Measurements from ENCODE around the gene TPSG1.
"Not testable (repeated sequence)": the region's sequence is repeated elsewhere in the genome, so short reads cannot be mapped to it uniquely, and the experiment has no call there.

The TPSG1 gene

GRCh38 chr16:1260101-1260680 is 35.1 kb upstream of the TPSG1 start:
- H3K4me3 ChIP-seq (ENCODE audit: low read depth, low read length) = no peak overlapping the region
- no peak for TF ChIP-seq CTCF (IDR thresholded peaks at IDR 0.05; ENCODE audit: low read depth, low read length)

GRCh38 chr16:1259760-1260068 is 34.6 kb upstream of the TPSG1 start:
- no peak for TF ChIP-seq CTCF (IDR thresholded peaks at IDR 0.05; ENCODE audit: low read depth, low read length)
- no peak overlapping the region for H3K4me3 ChIP-seq (ENCODE audit: low read depth, low read length)

GRCh38 chr16:1258906-1259759 is 34.1 kb upstream of the TPSG1 start:
- no peak overlapping the region for H3K4me3 ChIP-seq (ENCODE audit: low read depth, low read length)
- TF ChIP-seq CTCF (IDR thresholded peaks at IDR 0.05; ENCODE audit: low read depth, low read length) = no peak

DNA sequence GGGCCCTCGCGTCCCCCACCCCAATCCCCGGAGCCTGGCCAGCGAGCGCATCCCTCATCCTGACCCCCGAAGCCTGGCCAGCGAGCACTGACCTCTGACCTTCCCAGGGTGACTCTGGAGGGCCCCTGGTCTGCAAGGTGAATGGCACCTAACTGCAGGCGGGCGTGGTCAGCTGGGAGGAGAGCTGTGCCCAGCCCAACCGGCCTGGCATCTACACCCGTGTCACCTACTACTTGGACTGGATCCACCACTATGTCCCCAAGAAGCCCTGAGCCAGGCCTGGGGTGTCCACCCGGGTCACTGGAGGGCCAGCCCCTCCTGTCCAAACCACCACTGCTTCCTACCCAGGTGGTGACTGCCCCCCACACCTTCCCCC is 33.1 kb upstream of the TPSG1 start:
- no peak for TF ChIP-seq CTCF (IDR thresholded peaks at IDR 0.05; ENCODE audit: low read depth, low read length)
- H3K4me3 ChIP-seq (ENCODE audit: low read depth, low read length) = no peak overlapping the region

DNA sequence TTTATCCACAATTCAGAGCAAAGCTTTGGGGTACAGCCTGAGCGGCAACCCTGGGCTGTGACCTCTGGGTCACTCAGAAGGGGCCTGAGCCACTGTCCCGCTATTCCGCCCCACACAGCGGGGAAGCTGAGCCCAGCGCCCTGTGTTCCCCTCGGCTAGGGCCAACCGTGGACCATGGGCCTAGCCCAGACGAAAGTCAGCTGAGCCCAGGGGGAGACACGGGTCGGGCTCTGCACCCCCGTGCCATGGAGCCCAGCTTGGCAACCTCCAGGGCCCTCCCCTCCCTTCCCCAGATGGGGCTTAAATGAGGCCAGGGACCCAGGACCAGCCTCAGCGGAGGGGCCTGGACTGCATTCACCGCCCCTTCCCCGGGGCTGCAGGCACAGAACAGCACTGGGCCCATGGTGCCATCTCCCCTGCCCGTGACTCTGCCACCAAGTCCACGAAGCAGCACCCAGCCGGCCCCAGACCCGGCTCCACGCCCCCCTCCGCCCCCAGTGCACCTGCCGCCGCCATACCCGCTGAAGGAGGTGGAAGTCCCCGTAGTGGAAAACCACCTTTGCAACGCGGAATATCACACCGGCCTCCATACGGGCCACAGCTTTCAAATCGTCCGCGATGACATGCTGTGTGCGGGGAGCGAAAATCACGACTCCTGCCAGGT is 32.6 kb upstream of the TPSG1 start:
- no peak for TF ChIP-seq CTCF (IDR thresholded peaks at IDR 0.05; ENCODE audit: low read depth, low read length)
- H3K4me3 ChIP-seq (ENCODE audit: low read depth, low read length) = no peak overlapping the region

DNA sequence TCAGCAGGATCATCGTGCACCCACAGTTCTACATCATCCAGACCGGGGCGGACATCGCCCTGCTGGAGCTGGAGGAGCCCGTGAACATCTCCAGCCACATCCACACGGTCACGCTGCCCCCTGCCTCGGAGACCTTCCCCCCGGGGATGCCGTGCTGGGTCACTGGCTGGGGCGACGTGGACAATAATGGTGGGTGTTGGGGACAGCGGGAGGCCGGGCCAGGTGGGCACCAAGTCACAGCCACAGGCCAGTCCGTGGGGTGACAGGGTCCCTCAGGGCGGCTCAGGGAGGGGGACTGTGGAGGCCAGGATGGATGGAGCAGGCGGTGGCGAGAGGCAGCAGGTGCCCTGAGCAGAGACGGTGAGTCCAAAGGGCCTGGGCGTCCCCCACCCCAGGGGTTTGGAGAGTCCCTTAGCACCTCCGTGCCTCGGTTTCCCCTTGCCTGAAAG is 31.8 kb upstream of the TPSG1 start:
- H3K4me3 ChIP-seq (ENCODE audit: low read depth, low read length) = no peak overlapping the region
- no peak for TF ChIP-seq CTCF (IDR thresholded peaks at IDR 0.05; ENCODE audit: low read depth, low read length)

DNA sequence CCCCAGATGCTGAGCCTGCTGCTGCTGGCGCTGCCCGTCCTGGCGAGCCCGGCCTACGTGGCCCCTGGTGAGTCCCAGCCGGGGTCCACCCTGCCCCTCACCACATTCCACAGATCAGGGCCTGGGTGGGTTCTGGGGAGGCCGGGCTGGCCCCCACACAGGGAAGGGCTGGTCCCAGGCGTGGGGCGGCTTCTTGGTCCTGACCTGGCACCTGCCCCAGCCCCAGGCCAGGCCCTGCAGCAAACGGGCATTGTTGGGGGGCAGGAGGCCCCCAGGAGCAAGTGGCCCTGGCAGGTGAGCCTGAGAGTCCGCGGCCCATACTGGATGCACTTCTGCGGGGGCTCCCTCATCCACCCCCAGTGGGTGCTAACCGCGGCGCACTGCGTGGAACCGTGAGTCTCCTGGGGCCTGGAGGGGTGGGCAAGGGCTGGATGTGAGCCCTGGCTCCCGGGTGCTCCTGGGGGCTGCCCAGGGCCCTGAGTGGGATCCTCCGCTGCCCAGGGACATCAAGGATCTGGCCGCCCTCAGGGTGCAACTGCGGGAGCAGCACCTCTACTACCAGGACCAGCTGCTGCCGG is 31.3 kb upstream of the TPSG1 start:
- H3K4me3 ChIP-seq (ENCODE audit: low read depth, low read length) = not testable (repeated sequence)

DNA sequence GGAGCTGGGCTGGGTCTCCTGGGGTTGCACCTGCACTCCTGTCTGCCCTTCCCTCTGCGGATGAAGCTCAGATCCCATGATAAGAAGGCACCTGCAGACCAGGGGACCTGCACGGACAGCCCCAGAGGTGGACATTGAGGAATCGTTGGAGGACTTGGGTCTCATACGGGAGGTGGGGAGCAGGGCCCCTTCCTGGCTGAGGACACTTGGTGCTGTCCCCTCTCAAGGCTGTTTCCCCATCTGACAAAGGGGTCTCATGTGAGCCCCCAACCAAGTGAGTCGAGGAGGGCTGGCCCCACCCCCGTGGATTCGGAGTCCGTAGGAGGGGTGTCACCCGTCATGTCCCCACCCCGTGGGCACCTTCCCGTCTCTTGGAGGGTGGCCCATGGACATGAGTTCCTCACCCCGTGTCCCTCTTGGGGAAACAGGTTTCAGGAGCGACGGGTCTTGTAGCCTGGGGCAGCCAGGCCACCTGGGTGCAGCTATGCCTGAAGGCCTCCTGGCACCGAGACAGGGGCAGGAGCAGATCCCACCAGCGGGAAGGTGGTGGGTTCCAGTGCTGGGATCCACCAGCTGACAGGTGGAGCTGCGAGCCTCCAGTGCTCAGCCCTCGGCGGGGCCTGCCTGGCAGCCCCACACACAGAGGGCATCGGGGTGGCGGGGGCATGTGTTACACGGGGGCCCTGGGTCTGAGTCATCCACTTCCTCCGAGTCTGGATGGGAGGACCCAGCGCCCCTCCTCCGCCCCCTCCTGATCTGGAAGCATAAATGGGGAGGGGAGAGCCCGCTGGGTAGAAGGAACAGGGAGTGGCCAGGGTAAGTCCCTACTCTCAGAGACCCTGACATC is 30.4 kb upstream of the TPSG1 start, which contains the start of gene TPSD1:
Gene TPSD1 (plus strand): TSS at position 794 of the 847 bp plus-strand sequence. CDS start 212 bp downstream, outside the sequence.
- not testable (repeated sequence) for H3K4me3 ChIP-seq (ENCODE audit: low read depth, low read length)

DNA sequence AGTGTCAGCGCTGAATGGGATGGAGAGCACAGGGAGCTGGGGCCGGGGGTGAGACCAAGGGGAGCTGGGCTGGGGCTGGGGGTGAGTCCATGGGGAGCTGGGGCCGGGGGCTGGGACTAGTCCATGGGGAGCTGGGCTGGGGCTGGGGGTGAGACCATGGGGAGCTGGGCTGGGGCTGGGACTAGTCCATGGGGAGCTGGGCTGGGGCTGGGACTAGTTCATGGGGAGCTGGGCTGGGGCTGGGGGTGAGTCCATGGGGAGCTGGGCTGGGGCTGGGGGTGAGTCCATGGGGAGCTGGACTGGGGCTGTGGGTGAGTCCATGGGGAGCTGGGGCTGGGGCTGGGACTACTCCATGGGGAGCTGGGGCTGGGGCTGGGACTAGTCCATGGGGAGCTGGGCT is 29.8 kb upstream of the TPSG1 start:
- H3K4me3 ChIP-seq (ENCODE audit: low read depth, low read length) = not testable (repeated sequence)

DNA sequence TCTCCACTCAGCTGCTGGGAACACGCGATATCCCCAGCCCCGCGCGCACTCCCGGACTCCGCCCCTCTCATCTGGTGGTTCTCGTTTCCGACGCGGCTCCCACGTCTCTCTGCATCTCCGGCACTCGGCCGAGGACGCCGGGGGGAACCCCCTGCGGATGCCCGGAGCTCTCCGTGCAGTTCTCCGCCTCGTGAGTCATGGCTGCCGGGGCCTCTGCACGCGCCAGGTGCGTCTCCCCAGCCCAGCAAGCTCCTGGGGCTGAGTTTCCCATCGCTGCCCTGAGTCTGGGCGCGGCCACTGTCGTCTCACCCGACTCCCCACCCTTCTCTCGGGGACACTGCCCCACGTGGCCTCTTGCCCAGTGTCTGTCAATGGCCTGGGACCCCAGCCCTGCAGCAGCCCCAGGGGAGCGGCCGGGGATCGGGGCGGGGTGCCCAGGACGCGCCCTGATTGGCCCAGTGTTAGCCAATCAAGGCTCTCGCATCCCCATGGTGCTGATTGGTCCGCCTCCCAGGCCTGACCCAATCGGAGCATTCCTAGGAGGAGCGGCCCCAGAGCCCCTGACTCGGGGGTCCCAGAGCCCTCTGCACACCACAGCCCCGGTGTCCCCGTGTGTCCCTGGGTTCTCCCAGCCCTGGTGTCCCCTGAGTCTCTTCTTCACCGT is 28.8 kb upstream of the TPSG1 start:
- not testable (repeated sequence) for H3K4me3 ChIP-seq (ENCODE audit: low read depth, low read length)
